Cardiac septum (tissue), 1 donor: ENCODE measurements around the gene ARAP2. TPM values are rescaled to one million over a fixed set of nuclear protein-coding genes. Genes with fewer than 3 reads are reported as not detected.
A peak's percentile ranks its signal among the peaks of the same experiment; 100 is the strongest.

Experiments used
- DNase-seq: peaks from one replicate; pipeline ENCODE4 v3.0.0-alpha.2; 2020; ENCODE audit warnings: low spot score
- intact Hi-C: fragments of 100-400 bp; cut with DNase I; formaldehyde crosslinking; loops from one replicate; pipeline ENCODE4 v1.14.0; 2022
- total RNA-seq: library from RNA; stranded (reverse); fragmentation: NEBNext Ultra II Directional; extraction: Animal tissue kit (Norgen Biotek cat#: 25700); gene quantifications from one replicate; pipeline ENCODE4 v1.2.1, GENCODE V29; 2021
- donor health status: DM: no; HTN: no; CAD: no.

Gene ARAP2
- total RNA-seq, 1 donor from 2014 or later: 6.6 TPM

DNA sequence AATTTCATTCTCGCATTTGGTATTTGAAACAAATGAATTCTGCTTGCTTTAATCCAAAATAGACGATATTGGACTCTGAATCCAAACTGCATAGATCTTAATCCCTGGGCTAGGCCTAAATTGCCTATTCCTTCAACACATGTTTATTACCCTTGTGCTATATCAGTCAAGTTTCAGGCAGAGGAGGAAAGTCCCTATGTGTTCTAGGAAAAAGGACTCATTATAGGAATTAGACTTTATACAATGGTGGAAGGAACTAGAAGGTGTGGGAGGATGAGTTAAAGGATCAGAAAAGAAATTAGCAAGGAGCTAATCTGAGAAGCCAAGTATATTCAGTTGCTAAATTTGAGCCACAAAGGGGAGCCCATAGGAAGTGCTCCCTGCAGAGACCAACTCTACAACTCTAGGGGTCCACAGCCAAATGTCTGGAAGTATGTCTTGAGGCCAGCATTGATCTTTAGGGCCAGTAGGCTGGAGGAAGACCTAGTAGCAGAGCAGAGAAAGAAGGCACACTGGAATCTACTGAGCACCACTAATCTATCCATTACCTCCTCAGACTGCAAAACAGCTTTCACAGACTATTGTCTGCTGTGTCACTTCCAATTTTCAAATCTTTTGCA, 20.0 kb upstream of the ARAP2 start:
- no peak for DNase-seq
- intact Hi-C loops: no loop called here

DNA sequence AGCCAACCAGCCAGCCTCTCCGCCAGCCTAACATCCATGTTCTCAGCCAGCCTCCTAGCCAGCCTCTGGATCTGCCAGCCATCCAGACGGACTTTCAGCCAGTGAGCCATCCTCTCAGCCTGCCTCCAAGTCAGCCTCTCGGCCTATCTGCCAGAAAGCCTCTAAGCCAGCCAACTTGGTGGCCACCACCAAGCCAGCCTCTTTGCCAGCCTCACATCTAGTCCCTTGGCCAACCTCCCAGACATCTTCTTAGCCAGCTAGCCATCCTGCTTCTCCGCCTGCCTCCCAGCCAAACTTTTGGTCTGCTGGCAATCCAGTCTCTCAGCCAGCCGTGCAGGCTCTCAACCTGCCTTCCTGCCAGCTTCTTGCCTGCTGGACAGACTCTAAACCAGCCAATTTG, 16.4 kb upstream of the ARAP2 start:
- DNase-seq: no peak
- intact Hi-C loops: no loop called here

DNA sequence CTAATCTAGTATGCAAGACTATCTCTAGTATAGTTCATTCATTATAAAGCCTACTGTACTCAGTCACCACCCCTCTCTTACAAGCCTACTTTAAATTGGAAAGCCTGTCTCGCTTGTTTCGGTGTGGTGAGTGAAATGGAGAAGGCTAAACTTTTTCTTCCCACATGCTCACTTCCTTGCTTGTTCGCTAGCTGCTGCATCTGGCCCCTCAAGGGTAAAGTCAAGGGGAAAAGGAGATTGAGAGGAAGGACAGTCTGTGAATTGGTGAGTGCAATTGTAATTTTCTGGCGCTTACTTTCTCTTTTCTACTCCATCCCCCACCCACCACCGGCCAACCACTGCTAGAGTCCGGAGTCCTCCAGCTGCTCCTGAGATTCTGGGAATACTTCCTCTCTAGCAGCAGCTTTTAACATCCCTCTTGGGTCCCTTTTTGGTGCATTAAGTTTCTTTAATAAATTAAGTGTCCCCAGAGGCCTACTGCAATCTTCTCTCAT, 12.1 kb upstream of the ARAP2 start:
- intact Hi-C loops: no loop called here
- no peak for DNase-seq

DNA sequence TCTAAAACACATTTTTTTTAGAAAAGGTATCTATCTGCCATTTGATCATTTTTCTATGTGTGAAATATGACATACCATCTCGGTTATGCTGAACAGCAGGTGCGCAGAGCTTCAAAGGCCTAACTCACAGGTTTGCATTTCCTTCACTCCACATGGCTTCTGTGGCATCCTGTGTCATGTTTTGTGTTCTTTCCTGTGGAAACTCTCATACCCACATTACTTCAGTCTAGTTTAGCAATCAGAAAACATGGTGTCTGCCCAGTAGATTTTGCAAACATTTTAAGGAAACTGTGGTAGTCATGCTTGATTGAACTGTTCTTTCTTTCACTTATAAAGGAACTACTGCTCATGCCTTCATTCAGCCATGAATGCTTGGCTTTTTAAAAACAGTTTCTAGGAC, 11.3 kb upstream of the ARAP2 start:
- DNase-seq: no peak
- intact Hi-C loops: no loop called here

DNA sequence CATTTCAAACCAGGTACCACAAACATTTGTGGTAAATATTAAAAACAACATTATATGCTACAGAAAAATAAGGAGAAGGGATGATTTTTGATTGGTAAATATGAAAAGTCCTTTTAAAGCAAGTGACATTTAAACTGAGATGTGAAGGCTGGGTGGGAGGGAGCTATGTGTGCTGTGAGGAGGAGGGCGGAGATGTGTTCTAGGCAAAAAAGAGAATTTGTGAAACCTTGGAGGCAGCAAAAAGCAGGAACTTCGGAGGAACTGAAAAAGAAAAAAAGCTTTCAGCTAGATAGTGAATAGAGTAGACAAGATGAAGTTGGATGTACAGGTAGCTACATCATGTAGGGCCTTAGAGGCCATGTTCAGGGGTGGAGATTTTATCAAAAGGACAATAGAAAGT, 10.1 kb upstream of the ARAP2 start:
- intact Hi-C loops: no loop called here
- DNase-seq: no peak

DNA sequence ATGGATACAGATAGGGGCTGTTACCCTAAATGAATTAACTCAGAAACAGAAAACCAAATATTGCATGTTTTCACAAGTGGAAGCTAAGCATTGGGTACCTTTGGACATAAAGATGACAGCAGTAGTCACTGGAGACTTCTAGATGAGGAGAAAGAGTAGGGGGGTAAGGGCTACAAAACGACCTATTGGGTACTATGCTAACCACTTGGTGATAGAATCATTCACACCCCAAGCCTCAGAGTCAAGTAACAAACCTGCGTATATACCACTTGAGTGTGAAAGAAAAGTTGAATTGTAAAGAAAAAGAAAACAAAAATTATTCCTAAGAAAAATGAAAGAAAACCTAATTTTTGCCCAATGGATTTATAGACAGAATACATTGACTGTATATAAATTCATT, 7.7 kb upstream of the ARAP2 start:
- intact Hi-C loops: no loop called here
- no peak for DNase-seq

DNA sequence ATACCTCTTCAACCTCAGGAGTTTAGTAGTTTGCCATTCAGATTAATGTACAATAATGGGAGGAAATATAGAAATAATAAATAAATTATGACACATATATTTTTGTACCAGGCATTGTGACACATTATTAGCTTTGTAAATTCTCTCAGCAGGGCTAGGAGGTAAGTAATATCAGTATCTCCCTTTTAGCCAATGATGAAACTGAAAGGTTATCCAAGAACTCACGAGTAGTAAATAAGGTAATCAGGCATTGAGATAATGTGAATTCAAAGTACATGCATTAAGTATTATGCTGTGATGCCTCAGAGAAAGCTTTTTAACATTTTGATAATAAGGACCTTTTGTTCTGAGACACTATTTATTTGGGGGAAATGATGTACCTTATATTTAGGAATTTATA, 5.3 kb upstream of the ARAP2 start:
- intact Hi-C loops: no loop called here
- DNase-seq: no peak

DNA sequence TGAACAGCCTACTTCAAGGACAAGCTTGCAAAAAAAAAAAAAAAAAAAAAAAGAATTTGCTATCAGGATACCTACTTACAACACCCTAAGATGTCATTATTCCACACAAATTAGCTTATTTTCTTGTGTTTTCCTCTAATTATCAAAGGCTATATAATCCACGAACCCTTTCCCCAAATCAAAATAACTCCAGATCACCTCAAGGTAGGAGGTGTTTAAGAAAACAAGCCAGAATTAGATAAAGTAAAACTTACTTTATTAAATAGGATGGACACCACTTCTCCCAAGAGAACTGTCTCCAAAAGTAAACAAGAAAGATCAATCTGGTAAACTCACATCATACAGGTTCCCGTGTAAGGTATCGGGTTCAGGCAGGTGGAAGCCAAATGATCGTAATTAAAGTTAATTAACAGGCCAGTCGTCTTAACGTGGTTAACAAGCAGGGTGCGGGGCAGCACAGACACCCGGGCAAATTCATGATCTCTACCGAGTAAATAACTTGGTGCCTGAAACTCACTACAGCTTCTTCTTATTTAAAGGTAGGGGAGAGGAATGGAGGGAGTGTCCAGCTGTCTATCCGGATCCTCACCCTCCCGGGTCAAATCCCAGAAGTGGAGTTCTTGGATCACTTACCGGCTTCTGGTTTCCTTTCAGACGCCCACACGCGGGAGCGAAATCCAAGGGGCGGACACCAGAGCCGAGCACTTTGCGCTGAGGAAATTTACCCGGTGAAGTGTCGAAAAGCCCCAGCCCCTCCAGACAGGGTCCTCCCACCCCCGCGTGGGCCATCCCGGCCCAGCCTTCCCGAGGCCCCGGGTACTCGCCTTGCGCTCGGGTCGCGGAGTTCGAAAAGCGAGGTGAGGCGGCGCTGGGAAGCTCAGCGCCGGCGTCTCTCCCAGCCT, 708 bp downstream of the ARAP2 start:
- peak; percentile 81 for DNase-seq
- intact Hi-C loops: no loop called here

DNA sequence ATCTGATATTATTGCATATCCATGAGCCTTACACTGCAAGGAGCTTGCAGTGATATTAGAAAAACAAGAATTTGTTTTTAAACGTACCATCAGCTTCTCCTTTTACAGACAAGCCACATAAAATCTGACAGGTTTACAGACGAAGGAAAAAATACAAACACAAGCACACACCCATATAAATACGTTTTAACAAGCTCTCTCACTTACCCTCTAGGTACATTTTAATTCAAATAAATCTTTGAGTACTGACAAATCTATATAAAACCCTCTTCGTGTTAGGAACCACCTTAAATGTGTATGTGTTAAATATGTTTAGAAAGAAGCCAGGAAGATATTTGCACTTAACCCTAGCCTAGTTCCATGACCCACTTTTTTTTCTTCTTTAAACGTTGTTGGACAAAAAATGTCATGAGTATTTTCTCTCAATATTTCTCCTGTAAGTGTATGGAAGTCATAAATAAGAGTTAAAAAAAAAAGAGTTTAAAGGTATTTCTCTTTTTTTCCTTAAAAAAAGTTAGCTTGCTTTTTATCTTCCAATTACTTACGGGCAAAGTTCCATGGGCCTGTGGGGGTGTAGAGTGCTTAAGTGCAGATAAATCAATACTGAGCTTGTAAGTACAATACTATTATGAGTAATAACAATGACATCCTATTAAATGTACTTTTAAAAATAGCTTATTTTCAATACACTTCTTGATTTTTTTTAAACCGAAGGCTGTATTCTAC, 1.5 kb downstream of the ARAP2 start:
- no peak for DNase-seq
- intact Hi-C loops: no loop called here

DNA sequence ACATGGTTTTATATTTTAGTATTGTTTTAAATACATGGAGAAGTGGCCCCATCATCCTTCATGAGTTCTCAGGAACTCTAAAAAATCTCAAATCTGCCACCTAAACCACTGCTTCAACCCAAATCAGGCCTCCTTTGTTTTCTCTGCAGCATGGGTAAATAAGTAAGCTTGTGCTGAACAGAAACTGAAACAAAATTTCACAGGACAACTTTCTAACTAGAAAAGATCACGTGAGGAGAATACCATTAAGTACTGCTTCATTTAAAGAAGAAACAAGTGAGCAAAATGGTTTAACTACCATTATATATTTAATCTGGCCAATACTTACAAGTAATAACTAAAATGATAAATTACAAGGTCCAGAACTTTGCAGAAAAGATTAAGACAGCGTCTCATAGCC, 2.5 kb downstream of the ARAP2 start:
- intact Hi-C loops: no loop called here
- no peak for DNase-seq

DNA sequence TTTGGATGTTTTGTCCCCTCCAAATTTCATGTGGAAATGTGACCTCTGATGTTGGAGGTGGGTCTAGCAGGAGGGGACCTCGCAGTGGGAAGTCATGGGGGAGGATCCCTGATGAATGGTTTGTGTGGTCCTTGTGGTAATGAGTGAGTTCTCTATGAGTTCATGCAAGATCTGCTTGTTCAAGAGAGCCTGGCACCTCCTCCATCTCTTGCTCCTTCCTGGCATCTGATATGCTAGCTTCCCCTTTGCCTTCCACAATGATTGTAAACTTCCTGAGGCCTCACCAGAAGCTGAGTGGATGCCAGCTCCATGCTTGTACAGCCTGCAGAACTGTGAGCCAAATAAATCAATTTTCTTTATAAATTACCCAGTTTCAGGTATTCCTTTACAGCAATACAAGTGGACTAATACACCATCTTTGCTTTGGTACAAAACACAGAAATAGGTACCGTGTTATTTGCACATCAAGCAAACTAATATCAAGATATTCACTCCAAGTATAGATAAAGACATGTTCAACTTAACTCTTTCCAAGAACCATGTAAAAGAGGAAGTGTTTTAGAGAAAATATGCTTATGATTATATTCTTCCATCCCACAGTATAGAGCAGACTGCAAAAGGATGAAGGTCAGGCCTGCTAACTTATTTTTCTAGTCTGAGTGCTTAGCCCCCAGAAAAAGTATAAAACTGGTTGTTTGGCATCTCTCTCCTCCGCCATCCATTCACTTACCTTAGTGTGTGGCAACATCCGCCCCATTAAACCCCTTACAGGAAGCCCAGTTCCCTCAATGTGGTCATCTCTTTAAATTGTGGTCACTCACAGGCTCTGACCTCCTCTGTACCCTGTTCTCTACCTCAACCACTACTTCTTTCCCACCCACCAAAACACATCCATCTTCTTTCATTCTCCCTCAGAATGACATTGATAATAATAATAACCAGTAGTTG, 6.7 kb downstream of the ARAP2 start:
- intact Hi-C loops: no loop called here
- no peak for DNase-seq

DNA sequence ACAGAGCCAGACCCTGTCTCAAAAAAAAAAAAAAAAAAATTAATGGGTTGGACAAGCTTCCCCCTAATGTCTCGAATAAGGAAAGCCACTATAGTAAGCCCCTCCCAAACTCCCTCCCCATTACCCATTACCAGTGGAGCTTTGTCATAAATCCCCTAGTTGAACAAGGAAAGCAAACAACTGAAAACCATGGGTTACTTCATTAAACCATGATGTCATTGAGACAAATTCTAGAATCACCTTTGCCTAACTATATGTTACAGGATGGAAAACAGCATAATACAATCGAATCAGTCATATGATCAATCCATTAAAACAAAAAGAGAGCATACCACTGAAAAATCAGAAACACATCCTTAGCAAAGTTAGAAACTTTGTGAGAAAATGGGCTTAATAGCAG, 8.2 kb downstream of the ARAP2 start:
- intact Hi-C loops: no loop called here
- no peak for DNase-seq

DNA sequence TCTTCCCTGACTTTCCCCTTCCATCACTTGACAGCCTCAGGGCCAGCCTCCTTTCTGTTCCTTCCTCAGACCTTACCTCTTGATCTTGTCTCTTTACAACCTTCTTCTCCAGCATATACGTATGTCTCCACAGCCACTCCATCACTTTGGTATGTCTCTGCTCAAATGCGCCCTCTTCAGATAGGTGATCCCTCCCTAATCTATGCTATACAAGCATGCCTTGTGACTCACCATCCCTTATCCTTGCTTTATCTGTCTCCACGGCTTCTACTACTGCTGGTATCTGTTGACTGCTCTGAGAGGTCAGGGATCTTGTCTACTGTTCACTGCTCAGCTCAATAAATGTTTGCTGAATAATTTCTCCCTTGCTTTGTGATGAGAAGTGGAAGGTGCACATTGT, 9.0 kb downstream of the ARAP2 start:
- no peak for DNase-seq
- intact Hi-C loops: no loop called here

DNA sequence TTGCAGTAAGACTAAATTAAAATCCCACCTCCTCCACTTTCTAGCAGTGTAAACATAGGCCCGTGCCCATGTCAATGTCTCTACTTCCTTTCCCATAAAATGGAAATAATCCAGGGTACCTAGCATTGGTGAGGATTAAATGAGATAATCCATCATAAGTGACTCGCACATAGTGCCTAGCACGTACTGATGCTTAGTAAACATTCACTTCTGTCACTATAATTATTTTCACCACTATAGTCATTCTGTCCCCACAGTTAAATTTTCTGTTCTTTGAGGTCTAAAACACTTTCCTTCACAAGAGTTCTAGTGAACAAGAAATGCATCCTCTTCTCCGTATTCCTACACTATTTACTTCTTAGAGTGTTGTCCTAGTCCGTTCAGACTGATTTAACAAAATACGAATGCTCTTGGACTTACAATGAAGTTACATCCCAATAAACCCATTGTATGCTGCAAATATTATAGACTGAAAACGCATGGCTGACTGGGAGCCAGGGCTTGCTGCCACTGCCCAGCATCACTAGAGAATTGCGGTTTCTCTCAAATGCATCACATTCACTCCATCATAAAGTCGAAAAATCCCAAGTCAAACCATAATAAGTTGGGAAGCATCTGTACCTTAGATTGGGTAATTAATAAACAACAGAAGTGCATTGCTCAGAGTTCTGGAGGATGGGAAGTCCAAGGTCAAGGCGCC, 10.6 kb downstream of the ARAP2 start:
- intact Hi-C loops: no loop called here
- DNase-seq: no peak

DNA sequence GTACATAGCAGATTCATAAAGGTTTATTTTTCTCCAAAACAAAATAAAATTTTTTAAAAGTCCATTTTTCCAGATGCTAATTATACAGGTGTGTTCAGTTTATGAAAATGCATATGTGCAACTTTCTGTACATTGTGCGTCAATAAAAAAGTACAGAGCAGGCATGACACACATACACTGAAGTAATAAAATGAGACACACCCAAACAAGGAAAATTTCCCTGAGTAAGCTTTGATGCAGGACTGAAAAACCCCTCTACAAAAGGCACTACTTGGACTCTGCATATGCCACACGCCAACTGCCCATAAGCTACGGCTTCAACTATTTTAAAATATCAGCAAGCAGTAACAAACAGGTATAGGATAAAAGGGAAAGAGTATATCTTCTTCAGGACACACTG, 13.8 kb downstream of the ARAP2 start:
- intact Hi-C loops: no loop called here
- no peak for DNase-seq

DNA sequence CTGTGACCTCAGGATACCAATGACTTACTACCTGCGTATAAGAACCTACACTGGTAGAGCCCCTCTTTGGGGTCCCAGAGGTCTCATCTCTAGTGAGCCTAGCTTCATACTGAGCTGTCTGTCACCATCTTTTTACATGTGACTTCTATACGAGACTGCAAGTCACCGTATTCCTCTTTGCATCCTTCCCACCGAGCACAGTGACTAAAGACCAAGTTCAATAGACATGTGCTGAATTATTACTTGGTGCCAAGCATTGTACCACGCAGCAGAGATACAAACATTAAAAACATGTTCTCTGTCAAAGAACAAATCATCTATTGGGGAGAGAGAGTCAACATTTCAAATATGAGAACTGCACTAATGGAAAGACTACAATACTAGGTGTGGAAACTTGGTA, 16.4 kb downstream of the ARAP2 start:
- intact Hi-C loops: no loop called here
- DNase-seq: no peak

DNA sequence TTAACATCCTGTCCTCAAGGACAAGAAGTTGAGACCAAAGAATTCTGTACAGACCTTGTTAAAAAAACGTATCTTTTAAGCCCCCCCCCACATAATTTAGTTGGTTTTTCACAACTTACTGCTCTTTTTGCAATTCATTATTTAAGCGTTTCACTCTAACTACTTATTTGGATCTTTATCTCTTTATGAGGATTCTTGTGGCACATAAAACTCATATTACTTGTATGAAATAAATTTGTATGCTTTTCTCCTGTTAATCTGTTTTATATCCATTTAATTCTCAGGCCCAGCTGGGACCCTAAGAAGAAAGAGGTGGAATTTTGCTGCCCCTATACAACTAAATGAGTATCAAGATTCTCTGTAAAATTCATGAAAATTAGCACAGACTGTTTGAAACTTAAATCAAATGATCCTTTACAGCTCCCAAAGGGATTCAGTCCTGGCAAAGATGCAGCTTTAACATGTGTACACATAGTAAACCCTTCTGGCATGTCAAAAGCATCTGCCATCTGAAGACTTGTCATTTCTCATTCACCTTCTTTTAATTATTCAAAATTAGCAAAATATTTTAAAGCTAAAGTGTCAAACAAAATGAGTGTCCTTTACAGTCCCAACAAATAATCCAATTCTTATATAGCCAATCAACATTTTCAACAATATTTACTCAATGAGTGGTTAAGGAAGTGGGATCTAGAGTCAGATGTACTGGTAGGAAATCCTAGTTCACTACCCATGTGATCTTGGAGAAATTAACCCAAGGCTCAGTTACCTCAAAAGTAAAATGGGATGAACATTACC, 17.7 kb downstream of the ARAP2 start:
- no peak for DNase-seq
- intact Hi-C loops: no loop called here
